Adrenal gland (tissue), 5 donors: ENCODE data around the gene KDSR.
A peak's percentile ranks its signal among the peaks of the same experiment; 100 is the strongest.

Experiments
- CTCF ChIP-seq, 6 experiments: fragments of 450-650 bp in 4 of 6; fragments of 200-600 bp in 2 of 6; sonication (generic) in 1 of 6; IDR thresholded peaks; 1 replicate in 5 of 6; 2 replicates in 1 of 6; pipeline versions ENCODE4 v1.5.1 to v1.8.0; 2016 to 2021; ENCODE audit warnings: antibody characterized with exemption in 6 of 6, mild to moderate bottlenecking in 2 of 6, moderate library complexity in 1 of 6
- POLR2A ChIP-seq, 2 donors: fragments of 450-650 bp; IDR thresholded peaks; one replicate each; pipeline ENCODE4 v1.6.1; 2017; ENCODE audit warnings: antibody characterized with exemption in 2 of 2, mild to moderate bottlenecking in 2 of 2, moderate library complexity in 1 of 2
- donor health status: DM: no; HTN: no; CAD: no.

GRCh38 chr18:63366213-63367052 is 573 bp downstream of the KDSR start:
- TF ChIP-seq CTCF (IDR thresholded peaks at IDR 0.05): no peak
- peak in 1 of 2 donors; percentile 46 for TF ChIP-seq POLR2A (IDR thresholded peaks at IDR 0.05)
